Measurements from ENCODE around the gene TBL3. TPM values are rescaled to one million over a fixed set of nuclear protein-coding genes. Genes with fewer than 3 reads are reported as not detected.

TBL3 gene
- total and polyA plus RNA-seq, 8 donors: 14.7 to 63.7 (median 21.4) TPM

DNA sequence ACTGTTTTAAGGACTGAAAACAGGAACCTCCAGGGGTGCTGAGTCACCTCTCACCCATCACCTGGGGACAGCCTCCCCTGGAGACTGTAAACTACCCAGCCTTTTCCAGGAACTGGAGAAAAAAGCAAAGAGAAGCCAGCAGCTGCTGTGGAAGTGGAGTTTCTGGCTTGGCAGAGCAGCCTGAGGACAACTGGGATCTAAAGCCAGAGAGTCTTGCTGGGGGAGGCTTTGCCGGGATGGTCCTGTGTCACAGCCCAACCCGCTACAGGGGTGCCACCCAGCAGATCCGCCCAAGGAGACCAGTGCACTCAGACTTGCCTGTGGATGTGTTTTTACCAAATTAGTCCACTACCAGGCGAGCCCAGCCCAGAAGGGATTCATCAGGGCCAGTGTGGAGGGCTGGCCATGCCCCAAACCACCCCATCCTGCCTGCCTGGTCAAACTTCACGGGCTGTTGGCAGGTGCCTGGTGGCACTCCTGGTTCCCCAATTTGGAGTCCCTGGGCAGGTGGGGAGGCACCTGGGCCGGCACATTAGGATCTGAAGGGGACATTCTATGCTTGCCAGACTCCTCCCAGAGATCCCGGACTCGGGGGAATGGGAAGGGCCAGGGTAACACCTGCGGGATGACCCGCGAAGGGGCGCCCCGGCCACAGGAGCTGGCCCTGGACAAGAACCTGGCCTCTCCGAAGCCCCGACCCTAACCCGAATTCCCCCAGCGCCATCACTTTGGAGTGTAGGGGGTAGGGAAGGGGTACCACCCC is 29.6 kb upstream of the TBL3 start:
- DNase-seq (peak in 5 of 6 donors; percentile 66 to 84 (median 72)), FAIRE-seq (no peak), ATAC-seq (peak; percentile 8 to 33 (median 22))
- no peaks in the 10 kb centered on the region for H3K27me3 ChIP-seq
- peak overlapping the region; percentile 76 to 90 (median 86) for H3K27ac ChIP-seq
- peaks cover 0 to 25% (median 18%) of the 10 kb centered on the region in 3 donors for H3K4me1 ChIP-seq
- H3K9me3 ChIP-seq: no peaks in the 10 kb centered on the region
- TF ChIP-seq, protein P1, sequence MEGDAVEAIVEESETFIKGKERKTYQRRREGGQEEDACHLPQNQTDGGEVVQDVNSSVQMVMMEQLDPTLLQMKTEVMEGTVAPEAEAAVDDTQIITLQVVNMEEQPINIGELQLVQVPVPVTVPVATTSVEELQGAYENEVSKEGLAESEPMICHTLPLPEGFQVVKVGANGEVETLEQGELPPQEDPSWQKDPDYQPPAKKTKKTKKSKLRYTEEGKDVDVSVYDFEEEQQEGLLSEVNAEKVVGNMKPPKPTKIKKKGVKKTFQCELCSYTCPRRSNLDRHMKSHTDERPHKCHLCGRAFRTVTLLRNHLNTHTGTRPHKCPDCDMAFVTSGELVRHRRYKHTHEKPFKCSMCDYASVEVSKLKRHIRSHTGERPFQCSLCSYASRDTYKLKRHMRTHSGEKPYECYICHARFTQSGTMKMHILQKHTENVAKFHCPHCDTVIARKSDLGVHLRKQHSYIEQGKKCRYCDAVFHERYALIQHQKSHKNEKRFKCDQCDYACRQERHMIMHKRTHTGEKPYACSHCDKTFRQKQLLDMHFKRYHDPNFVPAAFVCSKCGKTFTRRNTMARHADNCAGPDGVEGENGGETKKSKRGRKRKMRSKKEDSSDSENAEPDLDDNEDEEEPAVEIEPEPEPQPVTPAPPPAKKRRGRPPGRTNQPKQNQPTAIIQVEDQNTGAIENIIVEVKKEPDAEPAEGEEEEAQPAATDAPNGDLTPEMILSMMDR (IDR thresholded peaks at IDR 0.05): no peak
- H3K4me3 ChIP-seq: peak overlapping the region; percentile 59 to 79 (median 70)
- intact Hi-C loops (cut with DNase I): no loop called here
- WGBS, 2 donors: 12% methylated on average over 17 of the region's 17 CpGs
- peaks cover 0 to 22% (median 7%) of the 10 kb centered on the region in 3 donors for H3K36me3 ChIP-seq

GRCh38 chr16:1942810-1943726 is 28.8 kb upstream of the TBL3 start, which contains the start of gene MSRB1:
Gene MSRB1, minus strand, starts transcription at chr16:1943199. Its CDS starts 43 bp downstream, at chr16:1943156.
- peak; percentile 89 for FAIRE-seq
- intact Hi-C loops (cut with DNase I): no loop called here
- peak within 1 kb of the TSS; percentile 76 to 90 (median 86) for H3K27ac ChIP-seq

GRCh38 chr16:1944612-1945199 is 27.1 kb upstream of the TBL3 start:
- 92 to 93% methylated on average over 21 of the region's 21 CpGs for WGBS, 2 donors
- no peaks in the 10 kb centered on the region for H3K9me3 ChIP-seq

More at GRCh38 chr16:1942810-1943726, 28.8 kb upstream of the TBL3 start, which contains the start of gene MSRB1:
- ATAC-seq (peak; percentile 75 to 86 (median 77)), DNase-seq (peak; percentile 99 to 100 (median 100))
- Histone ChIP-seq H3K9me3 (no peaks in the 10 kb centered on the region), H3K4me1 (peaks cover 0 to 24% (median 18%) of the 10 kb centered on the region in 3 donors), H3K4me3 (peak within 1 kb of the TSS; percentile 59 to 79 (median 70)), H3K27me3 (no peaks in the 10 kb centered on the region), H3K36me3 (peaks cover 0 to 14% (median 7%) of the 10 kb centered on the region in 3 donors)
- 1% methylated on average over 73 to 77 of the region's 77 CpGs for WGBS, 2 donors
- TF ChIP-seq, protein P1 (IDR thresholded peaks at IDR 0.05): no peak

More at GRCh38 chr16:1944612-1945199, 27.1 kb upstream of the TBL3 start:
- H3K27me3 ChIP-seq: no peaks in the 10 kb centered on the region
- no peaks in the 10 kb centered on the region for H3K36me3 ChIP-seq
- TF ChIP-seq, protein P1 (IDR thresholded peaks at IDR 0.05): no peak
- no peak overlapping the region for H3K4me3 ChIP-seq
- intact Hi-C loops (cut with DNase I): no loop called here
- no peak for FAIRE-seq
- H3K27ac ChIP-seq: no peak overlapping the region
- no peak for ATAC-seq
- peaks cover 0 to 8% (median 5%) of the 10 kb centered on the region in 3 donors for H3K4me1 ChIP-seq
- peak in 2 of 6 donors; percentile 28 to 50 for DNase-seq
